ENCODE data around the gene ITGB7.
A peak's percentile ranks its signal among the peaks of the same experiment; 100 is the strongest.

The ITGB7 gene

DNA sequence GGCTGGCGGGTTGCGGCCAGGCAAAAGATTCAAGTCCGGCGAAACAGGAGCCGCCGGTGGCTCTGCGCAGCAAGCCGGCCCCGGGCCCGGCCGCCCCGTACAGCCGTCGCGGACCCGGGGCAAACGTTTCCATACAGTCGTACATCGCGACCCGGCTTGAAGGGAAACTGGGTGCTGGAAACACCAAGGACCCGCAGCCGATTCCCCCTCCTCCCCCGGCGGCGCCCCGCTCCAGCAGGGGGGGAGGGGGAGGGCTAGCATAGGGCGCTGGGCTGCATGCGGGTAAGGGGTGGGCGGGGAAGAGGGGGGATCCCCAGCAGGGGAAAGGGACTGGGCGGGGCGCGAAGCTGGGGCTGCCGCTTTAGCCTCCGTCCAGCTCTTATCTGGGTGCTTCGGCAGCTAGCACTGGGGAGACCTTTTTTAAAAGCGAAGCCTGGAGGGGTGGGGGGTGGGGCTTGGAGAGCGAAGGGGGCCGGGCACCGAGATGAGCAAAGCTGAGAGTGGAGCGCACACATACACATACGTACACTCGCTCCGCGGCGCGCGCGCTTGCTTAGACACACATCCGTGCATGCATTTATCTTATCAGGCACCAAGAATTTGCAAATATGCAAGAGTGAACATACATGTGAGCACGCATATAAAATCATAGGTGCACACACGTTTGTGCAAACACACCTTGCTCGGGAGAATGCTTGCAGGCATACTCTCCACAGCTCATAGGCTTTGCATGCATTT lies 13.1 kb upstream of the ITGB7 start:
- peak overlapping the region; percentile 91 for H3K27ac ChIP-seq
- TF ChIP-seq, protein P1, sequence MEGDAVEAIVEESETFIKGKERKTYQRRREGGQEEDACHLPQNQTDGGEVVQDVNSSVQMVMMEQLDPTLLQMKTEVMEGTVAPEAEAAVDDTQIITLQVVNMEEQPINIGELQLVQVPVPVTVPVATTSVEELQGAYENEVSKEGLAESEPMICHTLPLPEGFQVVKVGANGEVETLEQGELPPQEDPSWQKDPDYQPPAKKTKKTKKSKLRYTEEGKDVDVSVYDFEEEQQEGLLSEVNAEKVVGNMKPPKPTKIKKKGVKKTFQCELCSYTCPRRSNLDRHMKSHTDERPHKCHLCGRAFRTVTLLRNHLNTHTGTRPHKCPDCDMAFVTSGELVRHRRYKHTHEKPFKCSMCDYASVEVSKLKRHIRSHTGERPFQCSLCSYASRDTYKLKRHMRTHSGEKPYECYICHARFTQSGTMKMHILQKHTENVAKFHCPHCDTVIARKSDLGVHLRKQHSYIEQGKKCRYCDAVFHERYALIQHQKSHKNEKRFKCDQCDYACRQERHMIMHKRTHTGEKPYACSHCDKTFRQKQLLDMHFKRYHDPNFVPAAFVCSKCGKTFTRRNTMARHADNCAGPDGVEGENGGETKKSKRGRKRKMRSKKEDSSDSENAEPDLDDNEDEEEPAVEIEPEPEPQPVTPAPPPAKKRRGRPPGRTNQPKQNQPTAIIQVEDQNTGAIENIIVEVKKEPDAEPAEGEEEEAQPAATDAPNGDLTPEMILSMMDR (conservative IDR thresholded peaks at IDR 0.05) = no peak
- no peak for TF ChIP-seq ZFX (IDR thresholded peaks at IDR 0.05)

DNA sequence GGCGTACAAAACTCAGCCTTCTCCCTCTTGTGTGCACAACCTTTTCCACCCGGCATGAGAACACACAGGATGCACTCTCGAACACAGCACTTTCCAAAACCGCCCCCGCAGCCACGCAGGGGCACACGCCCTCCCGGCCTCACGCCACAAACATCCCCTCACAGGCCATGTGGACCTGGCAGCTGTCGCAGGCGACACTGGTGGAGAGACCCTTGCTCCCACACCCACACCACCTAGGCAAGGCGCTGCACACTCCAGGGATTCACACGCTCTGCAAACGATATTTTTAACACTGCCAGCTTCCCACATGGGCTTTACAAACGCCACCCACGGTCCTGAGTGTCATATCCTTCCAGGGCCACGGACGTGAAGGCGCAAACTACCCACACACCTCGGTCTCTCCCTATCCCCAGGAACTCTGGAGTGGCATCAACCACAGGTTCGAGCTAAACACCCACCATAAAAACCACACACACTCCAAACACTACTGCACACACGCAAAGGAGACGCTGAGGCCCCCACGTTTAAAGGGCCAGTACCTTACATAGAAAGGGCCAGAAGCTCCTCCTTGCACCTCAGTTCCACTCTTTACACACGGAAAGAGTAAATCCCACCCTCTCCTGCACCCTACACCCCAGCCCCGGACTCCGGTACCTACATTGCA lies 12.4 kb upstream of the ITGB7 start:
- no peak overlapping the region for H3K27ac ChIP-seq
- no peak for TF ChIP-seq ZFX (IDR thresholded peaks at IDR 0.05)
- TF ChIP-seq, protein P1 (conservative IDR thresholded peaks at IDR 0.05) = no peak

DNA sequence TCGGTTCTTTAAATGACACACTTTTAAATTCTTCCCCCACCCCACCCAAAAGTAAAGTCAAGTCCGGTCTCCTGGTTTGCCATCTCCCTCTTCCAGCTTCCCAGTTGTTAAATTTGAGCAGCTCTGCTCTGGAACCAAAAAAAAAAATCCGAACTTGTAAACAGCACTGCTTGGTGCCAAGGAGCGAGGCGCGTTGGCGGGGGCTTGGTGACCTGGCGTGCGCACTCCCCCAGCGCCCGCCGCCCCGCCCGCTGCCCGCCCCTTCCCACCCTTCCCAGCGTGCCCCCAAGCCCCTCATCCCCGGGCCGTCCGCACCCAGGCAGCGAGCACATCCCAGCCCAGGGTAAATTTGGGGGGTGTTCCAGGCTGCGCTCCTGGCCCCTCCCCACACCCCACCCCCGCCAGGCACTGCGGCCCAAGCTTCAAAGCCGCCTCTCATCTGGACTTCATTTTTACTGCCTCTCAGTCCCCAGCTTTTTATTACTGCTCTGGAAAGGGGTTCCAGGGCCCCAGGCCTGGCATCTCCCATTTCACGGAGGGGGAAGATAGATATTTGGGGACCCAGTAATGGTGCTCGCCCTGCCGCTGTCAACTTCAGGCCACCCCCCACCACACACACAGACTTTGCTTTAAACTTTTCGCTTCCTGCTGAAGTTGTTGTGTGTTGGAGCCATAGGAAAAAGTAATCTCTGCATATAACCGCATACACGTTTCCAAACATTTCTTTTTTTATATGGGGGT lies 11.7 kb upstream of the ITGB7 start:
- H3K27ac ChIP-seq = no peak overlapping the region
- no peak for TF ChIP-seq ZFX (IDR thresholded peaks at IDR 0.05)
- TF ChIP-seq, protein P1 (conservative IDR thresholded peaks at IDR 0.05) = no peak

DNA sequence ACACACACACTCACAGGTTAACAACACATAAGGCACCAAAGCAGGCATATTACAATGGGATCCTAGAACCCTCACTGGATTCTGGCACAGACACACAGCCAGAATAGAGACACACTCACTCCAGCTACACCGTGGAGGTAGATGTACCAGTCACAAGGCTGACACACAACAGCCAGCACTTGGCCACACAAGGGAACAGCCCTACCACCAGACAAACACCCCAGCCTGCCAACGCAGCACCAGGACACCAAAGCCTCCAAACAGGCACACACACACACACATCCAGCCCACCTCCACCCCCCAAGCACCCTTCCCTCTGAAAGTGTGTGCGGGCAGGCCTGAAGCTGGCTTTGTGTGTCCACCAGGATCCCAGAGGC lies 10.9 kb upstream of the ITGB7 start:
- TF ChIP-seq ZFX (IDR thresholded peaks at IDR 0.05) = no peak
- TF ChIP-seq, protein P1 (conservative IDR thresholded peaks at IDR 0.05) = no peak
- H3K27ac ChIP-seq = no peak overlapping the region

GRCh38 chr12:53217051-53217930 lies 10.2 kb upstream of the ITGB7 start:
- no peak for TF ChIP-seq ZFX (IDR thresholded peaks at IDR 0.05)
- H3K27ac ChIP-seq = no peak overlapping the region

- TF ChIP-seq ZFX (IDR thresholded peaks at IDR 0.05) = no peak
- TF ChIP-seq, protein P1 (conservative IDR thresholded peaks at IDR 0.05) = no peak
- H3K27ac ChIP-seq = no peak overlapping the region
Measured at GRCh38 chr12:53215497-53215896, 8.4 kb upstream of the ITGB7 start.

DNA sequence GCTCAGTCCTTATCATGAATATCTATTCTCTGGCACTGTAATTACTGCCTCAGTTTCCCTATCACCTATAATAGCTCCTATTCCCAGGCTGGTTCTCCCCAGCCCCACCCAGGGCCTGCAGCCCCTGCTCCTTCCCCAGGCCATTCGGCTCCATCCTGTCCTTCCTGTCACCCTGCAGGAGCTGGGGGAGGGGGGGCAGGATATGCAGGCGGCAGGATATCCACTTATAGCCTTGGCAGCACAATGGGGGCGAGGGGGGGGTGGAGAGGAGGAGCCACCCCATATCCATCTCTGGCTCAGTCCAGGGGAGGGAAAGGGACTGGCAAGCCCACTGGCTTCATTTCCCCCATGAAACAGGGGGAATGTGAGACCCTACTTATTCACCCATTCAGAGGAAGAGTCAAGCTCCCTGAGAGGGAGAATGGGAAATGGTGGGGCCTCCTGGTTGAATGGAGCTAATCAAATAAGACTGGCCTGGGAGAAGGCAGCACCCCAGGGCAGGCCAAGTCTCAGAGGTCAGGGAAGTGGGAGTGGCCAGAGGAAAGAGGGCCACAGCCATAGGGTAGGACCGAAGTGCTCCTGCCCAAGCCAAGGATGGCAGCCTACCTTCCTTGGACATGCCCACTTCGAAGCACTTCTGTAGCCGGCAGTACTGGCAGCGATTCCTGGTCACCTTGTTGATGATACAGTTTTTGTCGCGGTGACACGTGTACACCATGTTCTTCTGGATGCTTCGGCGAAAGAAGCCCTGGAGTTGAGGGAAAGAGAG lies 7.8 kb upstream of the ITGB7 start:
- TF ChIP-seq, protein P1 (conservative IDR thresholded peaks at IDR 0.05) = no peak
- no peak for TF ChIP-seq ZFX (IDR thresholded peaks at IDR 0.05)
- H3K27ac ChIP-seq = no peak overlapping the region
